ENCODE measurements around the gene UBE2K. TPM values are rescaled to one million over a fixed set of nuclear protein-coding genes. Genes with fewer than 3 reads are reported as not detected.

The UBE2K gene
- total RNA-seq, 1 donor from 2014 or later = 96.7 TPM

DNA sequence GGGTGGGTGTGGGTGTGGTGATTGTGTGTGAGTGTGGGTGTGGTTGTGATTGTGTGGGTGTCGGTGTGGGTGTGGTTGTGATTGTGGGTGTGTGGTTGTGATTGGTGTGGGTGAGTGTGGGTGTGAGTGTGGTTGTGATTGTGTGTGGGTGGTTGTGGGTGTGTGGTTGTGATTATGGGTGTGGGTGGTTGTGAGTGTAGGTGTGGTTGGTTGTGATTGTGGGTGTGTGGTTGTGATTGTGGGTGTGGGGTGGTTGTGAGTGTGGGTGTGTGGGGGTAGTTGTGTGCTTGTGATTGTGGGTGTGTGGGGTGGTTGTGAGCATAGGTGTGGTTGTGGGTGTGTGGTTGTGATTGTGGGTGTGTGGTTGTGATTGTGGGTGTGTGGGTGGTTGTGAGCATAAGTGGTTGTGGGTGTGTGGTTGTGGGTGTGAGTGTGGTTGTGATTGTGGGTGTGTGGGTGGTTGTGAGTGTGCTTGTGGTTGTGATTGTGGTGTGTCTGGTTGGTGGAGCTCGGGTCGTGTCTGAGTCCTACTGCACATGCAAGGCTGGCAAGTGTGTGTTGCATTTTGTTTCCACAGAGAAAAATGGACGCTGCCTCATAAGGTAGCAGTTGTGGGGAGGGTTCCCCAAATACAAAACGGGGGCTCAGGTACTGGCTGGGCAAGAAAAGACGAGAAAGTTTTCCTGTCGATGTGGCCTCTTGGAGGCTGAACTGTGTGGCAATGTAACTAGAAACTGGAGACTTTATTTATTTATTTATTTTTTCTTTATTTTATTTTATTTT lies 116.7 kb downstream of the UBE2K start:
- no peak for DNase-seq
- Mint-ChIP-seq H3K27me3 (ENCODE audit: unreplicated experiment) (peaks cover 11% of the 10 kb centered on the region), H3K4me3 (ENCODE audit: unreplicated experiment) (no peak overlapping the region), H3K36me3 (ENCODE audit: unreplicated experiment) (peaks cover 4% of the 10 kb centered on the region), H3K9me3 (ENCODE audit: unreplicated experiment) (peaks cover 10% of the 10 kb centered on the region), H3K27ac (ENCODE audit: unreplicated experiment) (peak overlapping the region; percentile 68), H3K4me1 (ENCODE audit: low read depth, unreplicated experiment) (no peaks in the 10 kb centered on the region)
- TF ChIP-seq, protein P1, sequence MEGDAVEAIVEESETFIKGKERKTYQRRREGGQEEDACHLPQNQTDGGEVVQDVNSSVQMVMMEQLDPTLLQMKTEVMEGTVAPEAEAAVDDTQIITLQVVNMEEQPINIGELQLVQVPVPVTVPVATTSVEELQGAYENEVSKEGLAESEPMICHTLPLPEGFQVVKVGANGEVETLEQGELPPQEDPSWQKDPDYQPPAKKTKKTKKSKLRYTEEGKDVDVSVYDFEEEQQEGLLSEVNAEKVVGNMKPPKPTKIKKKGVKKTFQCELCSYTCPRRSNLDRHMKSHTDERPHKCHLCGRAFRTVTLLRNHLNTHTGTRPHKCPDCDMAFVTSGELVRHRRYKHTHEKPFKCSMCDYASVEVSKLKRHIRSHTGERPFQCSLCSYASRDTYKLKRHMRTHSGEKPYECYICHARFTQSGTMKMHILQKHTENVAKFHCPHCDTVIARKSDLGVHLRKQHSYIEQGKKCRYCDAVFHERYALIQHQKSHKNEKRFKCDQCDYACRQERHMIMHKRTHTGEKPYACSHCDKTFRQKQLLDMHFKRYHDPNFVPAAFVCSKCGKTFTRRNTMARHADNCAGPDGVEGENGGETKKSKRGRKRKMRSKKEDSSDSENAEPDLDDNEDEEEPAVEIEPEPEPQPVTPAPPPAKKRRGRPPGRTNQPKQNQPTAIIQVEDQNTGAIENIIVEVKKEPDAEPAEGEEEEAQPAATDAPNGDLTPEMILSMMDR (IDR thresholded peaks at IDR 0.05; ENCODE audit: partially characterized antibody, unreplicated experiment) = no peak

DNA sequence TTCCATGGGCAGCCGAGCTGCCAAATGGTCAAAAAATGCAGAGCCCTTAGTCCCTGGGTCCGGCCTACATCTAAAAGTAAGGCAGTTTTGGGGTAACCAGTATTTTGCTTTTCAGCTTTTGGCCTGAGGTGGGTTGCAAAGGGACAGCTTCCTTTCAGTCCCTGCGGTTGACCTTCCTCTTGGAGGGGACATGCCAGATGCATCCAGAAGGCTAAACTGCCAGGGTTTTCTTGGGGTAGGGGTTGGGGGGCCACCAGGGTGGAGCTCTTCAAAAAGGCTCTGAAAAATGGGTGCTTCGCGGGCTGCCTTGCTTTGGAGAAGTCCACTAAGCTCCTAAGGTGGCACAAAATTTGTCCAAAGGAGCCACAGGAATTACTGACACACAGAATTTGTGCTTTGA lies 120.7 kb downstream of the UBE2K start:
- peaks cover 6% of the 10 kb centered on the region for H3K9me3 Mint-ChIP-seq (ENCODE audit: unreplicated experiment)
- H3K4me3 Mint-ChIP-seq (ENCODE audit: unreplicated experiment) = no peak overlapping the region
- TF ChIP-seq, protein P1 (IDR thresholded peaks at IDR 0.05; ENCODE audit: partially characterized antibody, unreplicated experiment) = no peak
- no peak for DNase-seq
- H3K36me3 Mint-ChIP-seq (ENCODE audit: unreplicated experiment) = no peaks in the 10 kb centered on the region
- no peak overlapping the region for H3K27ac Mint-ChIP-seq (ENCODE audit: unreplicated experiment)
- no peaks in the 10 kb centered on the region for H3K4me1 Mint-ChIP-seq (ENCODE audit: low read depth, unreplicated experiment)
- H3K27me3 Mint-ChIP-seq (ENCODE audit: unreplicated experiment) = peaks cover 6% of the 10 kb centered on the region

DNA sequence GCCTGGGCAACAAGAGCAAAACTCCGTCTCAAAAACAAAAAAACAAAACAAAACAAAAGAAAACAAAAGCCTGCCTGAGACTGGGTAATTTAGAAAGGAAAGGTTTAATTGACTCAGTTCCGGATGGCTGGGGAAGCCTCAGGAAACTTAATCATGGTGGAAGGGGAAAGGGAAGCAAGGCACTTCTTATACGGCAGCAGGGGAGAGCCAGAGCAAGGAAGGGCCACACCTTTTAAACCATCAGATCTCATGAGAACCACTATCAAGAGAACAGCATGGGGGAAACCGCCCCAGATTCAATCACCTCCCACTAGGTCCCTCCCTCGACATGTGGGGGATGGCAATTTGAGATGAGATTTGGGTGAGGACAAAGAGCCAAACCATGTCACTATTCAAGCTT lies 122.2 kb downstream of the UBE2K start:
- Mint-ChIP-seq H3K9me3 (ENCODE audit: unreplicated experiment) (peaks cover 2% of the 10 kb centered on the region), H3K27me3 (ENCODE audit: unreplicated experiment) (no peaks in the 10 kb centered on the region), H3K4me3 (ENCODE audit: unreplicated experiment) (no peak overlapping the region), H3K36me3 (ENCODE audit: unreplicated experiment) (no peaks in the 10 kb centered on the region), H3K27ac (ENCODE audit: unreplicated experiment) (no peak overlapping the region), H3K4me1 (ENCODE audit: low read depth, unreplicated experiment) (no peaks in the 10 kb centered on the region)
- no peak for DNase-seq
- TF ChIP-seq, protein P1 (IDR thresholded peaks at IDR 0.05; ENCODE audit: partially characterized antibody, unreplicated experiment) = no peak

DNA sequence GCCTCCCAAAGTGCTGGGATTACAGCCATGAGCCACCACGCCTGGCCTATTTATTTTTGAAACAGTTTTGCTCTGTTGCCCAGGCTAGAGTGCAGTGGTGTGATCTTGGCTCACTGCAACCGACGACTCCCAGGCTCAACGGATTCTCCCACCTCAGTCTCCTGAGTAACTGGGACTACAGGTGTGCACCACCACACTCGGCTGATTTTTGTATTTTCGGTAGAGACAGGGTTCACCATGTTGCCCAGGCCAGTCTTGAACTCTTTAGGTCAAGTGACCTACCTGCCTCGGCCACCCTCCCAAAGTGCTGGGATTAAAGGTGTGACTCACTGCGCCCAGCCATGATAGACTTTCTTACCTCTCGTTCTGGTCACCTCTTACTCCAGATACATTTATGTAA lies 124.0 kb downstream of the UBE2K start:
- TF ChIP-seq, protein P1 (IDR thresholded peaks at IDR 0.05; ENCODE audit: partially characterized antibody, unreplicated experiment) = no peak
- H3K36me3 Mint-ChIP-seq (ENCODE audit: unreplicated experiment) = no peaks in the 10 kb centered on the region
- no peaks in the 10 kb centered on the region for H3K4me1 Mint-ChIP-seq (ENCODE audit: low read depth, unreplicated experiment)
- no peak overlapping the region for H3K4me3 Mint-ChIP-seq (ENCODE audit: unreplicated experiment)
- H3K27ac Mint-ChIP-seq (ENCODE audit: unreplicated experiment) = no peak overlapping the region
- no peaks in the 10 kb centered on the region for H3K27me3 Mint-ChIP-seq (ENCODE audit: unreplicated experiment)
- no peak for DNase-seq
- H3K9me3 Mint-ChIP-seq (ENCODE audit: unreplicated experiment) = no peaks in the 10 kb centered on the region

DNA sequence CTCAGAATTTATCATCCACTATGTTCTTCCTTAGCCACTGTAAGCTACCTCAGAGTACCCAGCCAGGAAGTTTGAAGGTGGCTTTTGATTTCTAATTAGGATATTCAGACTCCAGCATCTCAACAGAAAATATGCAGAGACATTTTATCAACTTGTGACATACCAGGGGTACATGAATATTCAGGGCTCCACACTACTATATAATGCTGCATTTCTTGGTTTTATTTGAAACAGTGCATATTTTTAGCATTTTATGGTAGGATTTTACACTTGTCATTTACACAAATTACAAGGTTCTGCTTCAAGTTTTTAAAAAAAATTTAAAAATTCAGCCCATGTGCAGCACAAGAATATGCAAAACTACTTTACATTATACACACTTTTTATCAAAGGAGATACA lies 124.7 kb downstream of the UBE2K start:
- Mint-ChIP-seq H3K4me3 (ENCODE audit: unreplicated experiment) (no peak overlapping the region), H3K9me3 (ENCODE audit: unreplicated experiment) (no peaks in the 10 kb centered on the region), H3K36me3 (ENCODE audit: unreplicated experiment) (no peaks in the 10 kb centered on the region), H3K27ac (ENCODE audit: unreplicated experiment) (no peak overlapping the region), H3K4me1 (ENCODE audit: low read depth, unreplicated experiment) (no peaks in the 10 kb centered on the region), H3K27me3 (ENCODE audit: unreplicated experiment) (no peaks in the 10 kb centered on the region)
- DNase-seq = no peak
- TF ChIP-seq, protein P1 (IDR thresholded peaks at IDR 0.05; ENCODE audit: partially characterized antibody, unreplicated experiment) = no peak
